ENCODE data around the gene EGLN2. TPM values are rescaled to one million over a fixed set of nuclear protein-coding genes. Genes with fewer than 3 reads are reported as not detected.
"Not testable (repeated sequence)": the region's sequence is repeated elsewhere in the genome, so short reads cannot be mapped to it uniquely, and the experiment has no call there.

EGLN2 gene
- polyA plus RNA-seq, 1 donor (not counting 4 experiments of a cell fraction or from before 2014, with no cell fraction given), result 31.6 TPM

GRCh38 chr19:40822161-40822560 is 23.2 kb downstream of the EGLN2 start:
- no peaks in the 10 kb centered on the region for H3K9me3 ChIP-seq (ENCODE audit: control insufficient read depth, low read depth, low read length)
- TF ChIP-seq EZH2 (IDR thresholded peaks at IDR 0.05; ENCODE audit: low read length), result no peak
- TF ChIP-seq, protein P1, sequence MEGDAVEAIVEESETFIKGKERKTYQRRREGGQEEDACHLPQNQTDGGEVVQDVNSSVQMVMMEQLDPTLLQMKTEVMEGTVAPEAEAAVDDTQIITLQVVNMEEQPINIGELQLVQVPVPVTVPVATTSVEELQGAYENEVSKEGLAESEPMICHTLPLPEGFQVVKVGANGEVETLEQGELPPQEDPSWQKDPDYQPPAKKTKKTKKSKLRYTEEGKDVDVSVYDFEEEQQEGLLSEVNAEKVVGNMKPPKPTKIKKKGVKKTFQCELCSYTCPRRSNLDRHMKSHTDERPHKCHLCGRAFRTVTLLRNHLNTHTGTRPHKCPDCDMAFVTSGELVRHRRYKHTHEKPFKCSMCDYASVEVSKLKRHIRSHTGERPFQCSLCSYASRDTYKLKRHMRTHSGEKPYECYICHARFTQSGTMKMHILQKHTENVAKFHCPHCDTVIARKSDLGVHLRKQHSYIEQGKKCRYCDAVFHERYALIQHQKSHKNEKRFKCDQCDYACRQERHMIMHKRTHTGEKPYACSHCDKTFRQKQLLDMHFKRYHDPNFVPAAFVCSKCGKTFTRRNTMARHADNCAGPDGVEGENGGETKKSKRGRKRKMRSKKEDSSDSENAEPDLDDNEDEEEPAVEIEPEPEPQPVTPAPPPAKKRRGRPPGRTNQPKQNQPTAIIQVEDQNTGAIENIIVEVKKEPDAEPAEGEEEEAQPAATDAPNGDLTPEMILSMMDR (optimal IDR thresholded peaks at IDR 0.05 in 1 of 3, IDR thresholded peaks at IDR 0.05 in 1 of 3, conservative IDR thresholded peaks at IDR 0.05 in 1 of 3; ENCODE audit: extremely low read depth in 1 of 3, insufficient read depth in 2 of 3, low read length in 3 of 3), result no peak
- H3K4me2 ChIP-seq (ENCODE audit: control insufficient read depth, extremely low read depth, insufficient read depth, low read depth, low read length), result no peak overlapping the region
- no peaks in the 10 kb centered on the region for H3K4me1 ChIP-seq (ENCODE audit: control insufficient read depth, extremely low read depth, insufficient read depth, low read length)
- dilution Hi-C loops (cut with MboI; ENCODE audit: extremely low pct_ligation_motif_present, low sequenced_read_pairs), result no loop called here
- H3K9me1 ChIP-seq (ENCODE audit: control insufficient read depth, extremely low read depth, insufficient read depth, low read length), result no peaks in the 10 kb centered on the region
- no peaks in the 10 kb centered on the region for H3K27me3 ChIP-seq (ENCODE audit: control insufficient read depth, extremely low read depth, insufficient read depth, low read length)
- H3K4me3 ChIP-seq (ENCODE audit: control insufficient read depth in 2 of 3, extremely low read depth in 1 of 3, insufficient read depth in 2 of 3, low read depth in 1 of 3, low read length in 3 of 3), result no peak overlapping the region
- no peak overlapping the region for H3K27ac ChIP-seq (ENCODE audit: control insufficient read depth, insufficient read depth, low read length)
- peaks cover 0 to 2% of the 10 kb centered on the region in 2 experiments for H3K36me3 ChIP-seq (ENCODE audit: control insufficient read depth in 2 of 2, extremely low read depth in 1 of 2, insufficient read depth in 2 of 2, low read length in 2 of 2)
- H3K9ac ChIP-seq (ENCODE audit: control insufficient read depth, extremely low read depth, insufficient read depth, low read length), result no peak overlapping the region
- H3K79me2 ChIP-seq (ENCODE audit: control insufficient read depth, insufficient read depth, low read length), result no peaks in the 10 kb centered on the region
- DNase-seq (ENCODE audit: low read depth, low spot score) (no peak), FAIRE-seq (no peak)
- no peak overlapping the region for H2AFZ ChIP-seq (ENCODE audit: control insufficient read depth, low read length)
- no peaks in the 10 kb centered on the region for H4K20me1 ChIP-seq (ENCODE audit: control insufficient read depth, extremely low read depth, insufficient read depth, low read length)

DNA sequence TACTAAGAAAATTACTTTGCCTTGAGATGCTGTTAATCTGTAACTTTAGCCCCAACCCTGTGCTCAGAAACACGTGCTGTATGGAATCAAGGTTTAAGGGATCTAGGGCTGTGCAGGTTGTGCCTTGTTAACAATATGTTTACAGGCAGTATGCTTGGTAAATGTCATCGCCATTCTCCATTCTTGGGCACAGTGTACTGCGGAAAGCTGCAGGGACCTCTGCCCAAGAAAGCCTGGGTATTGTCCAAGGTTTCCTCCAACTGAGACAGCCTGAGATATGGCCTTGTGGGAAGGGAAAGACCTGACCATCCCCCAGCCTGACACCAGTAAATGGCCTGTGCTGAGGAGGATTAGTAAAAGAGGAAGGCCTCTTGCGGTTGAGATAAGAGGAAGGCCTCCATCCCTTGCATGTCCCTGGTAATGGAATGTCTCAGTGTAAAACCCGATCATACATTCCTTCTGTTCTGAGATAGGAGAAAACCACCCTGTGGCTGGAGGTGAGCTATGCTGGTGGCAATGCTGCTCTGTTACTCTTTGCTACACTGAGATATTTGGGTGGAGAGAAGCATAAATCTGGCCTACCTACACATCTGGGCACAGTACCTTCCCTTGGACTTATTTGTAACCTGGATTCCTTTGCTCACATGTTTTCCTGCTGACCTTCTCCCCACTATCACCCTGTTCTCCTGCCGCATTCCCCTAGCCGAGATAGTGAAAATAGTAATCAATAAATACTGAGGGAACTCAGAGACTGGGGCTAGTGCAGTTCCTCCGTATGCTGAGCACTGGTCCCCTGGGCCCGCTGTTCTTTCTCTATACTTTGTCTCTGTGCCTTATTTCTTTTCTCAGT is 23.9 kb downstream of the EGLN2 start:
- H3K27ac ChIP-seq (ENCODE audit: control insufficient read depth, insufficient read depth, low read length); H3K27me3 ChIP-seq (ENCODE audit: control insufficient read depth, extremely low read depth, insufficient read depth, low read length); dilution Hi-C loops (cut with MboI; ENCODE audit: extremely low pct_ligation_motif_present, low sequenced_read_pairs); H3K79me2 ChIP-seq (ENCODE audit: control insufficient read depth, insufficient read depth, low read length); H4K20me1 ChIP-seq (ENCODE audit: control insufficient read depth, extremely low read depth, insufficient read depth, low read length); H3K4me1 ChIP-seq (ENCODE audit: control insufficient read depth, extremely low read depth, insufficient read depth, low read length); DNase-seq (ENCODE audit: low read depth, low spot score); H3K4me2 ChIP-seq (ENCODE audit: control insufficient read depth, extremely low read depth, insufficient read depth, low read depth, low read length); H3K9ac ChIP-seq (ENCODE audit: control insufficient read depth, extremely low read depth, insufficient read depth, low read length); H3K9me1 ChIP-seq (ENCODE audit: control insufficient read depth, extremely low read depth, insufficient read depth, low read length); H3K9me3 ChIP-seq (ENCODE audit: control insufficient read depth, low read depth, low read length); H2AFZ ChIP-seq (ENCODE audit: control insufficient read depth, low read length); FAIRE-seq; H3K4me3 ChIP-seq (ENCODE audit: control insufficient read depth in 2 of 3, extremely low read depth in 1 of 3, insufficient read depth in 2 of 3, low read depth in 1 of 3, low read length in 3 of 3); H3K36me3 ChIP-seq (ENCODE audit: control insufficient read depth in 2 of 2, extremely low read depth in 1 of 2, insufficient read depth in 2 of 2, low read length in 2 of 2): not testable (repeated sequence)

GRCh38 chr19:40824916-40825315 is 25.9 kb downstream of the EGLN2 start:
- H3K9me3 ChIP-seq (ENCODE audit: control insufficient read depth, low read depth, low read length); H3K4me3 ChIP-seq (ENCODE audit: control insufficient read depth in 2 of 3, extremely low read depth in 1 of 3, insufficient read depth in 2 of 3, low read depth in 1 of 3, low read length in 3 of 3); H4K20me1 ChIP-seq (ENCODE audit: control insufficient read depth, extremely low read depth, insufficient read depth, low read length); H3K27ac ChIP-seq (ENCODE audit: control insufficient read depth, insufficient read depth, low read length); H3K79me2 ChIP-seq (ENCODE audit: control insufficient read depth, insufficient read depth, low read length); H3K4me1 ChIP-seq (ENCODE audit: control insufficient read depth, extremely low read depth, insufficient read depth, low read length); H2AFZ ChIP-seq (ENCODE audit: control insufficient read depth, low read length); H3K36me3 ChIP-seq (ENCODE audit: control insufficient read depth in 2 of 2, extremely low read depth in 1 of 2, insufficient read depth in 2 of 2, low read length in 2 of 2); H3K27me3 ChIP-seq (ENCODE audit: control insufficient read depth, extremely low read depth, insufficient read depth, low read length); H3K9me1 ChIP-seq (ENCODE audit: control insufficient read depth, extremely low read depth, insufficient read depth, low read length); FAIRE-seq; H3K9ac ChIP-seq (ENCODE audit: control insufficient read depth, extremely low read depth, insufficient read depth, low read length); DNase-seq (ENCODE audit: low read depth, low spot score); H3K4me2 ChIP-seq (ENCODE audit: control insufficient read depth, extremely low read depth, insufficient read depth, low read depth, low read length); dilution Hi-C loops (cut with MboI; ENCODE audit: extremely low pct_ligation_motif_present, low sequenced_read_pairs): not testable (repeated sequence)

- H3K36me3 ChIP-seq (ENCODE audit: control insufficient read depth in 2 of 2, extremely low read depth in 1 of 2, insufficient read depth in 2 of 2, low read length in 2 of 2); H3K27ac ChIP-seq (ENCODE audit: control insufficient read depth, insufficient read depth, low read length); H3K9me3 ChIP-seq (ENCODE audit: control insufficient read depth, low read depth, low read length); dilution Hi-C loops (cut with MboI; ENCODE audit: extremely low pct_ligation_motif_present, low sequenced_read_pairs); H3K9ac ChIP-seq (ENCODE audit: control insufficient read depth, extremely low read depth, insufficient read depth, low read length); FAIRE-seq; H3K9me1 ChIP-seq (ENCODE audit: control insufficient read depth, extremely low read depth, insufficient read depth, low read length); H3K4me3 ChIP-seq (ENCODE audit: control insufficient read depth in 2 of 3, extremely low read depth in 1 of 3, insufficient read depth in 2 of 3, low read depth in 1 of 3, low read length in 3 of 3); H3K27me3 ChIP-seq (ENCODE audit: control insufficient read depth, extremely low read depth, insufficient read depth, low read length); H2AFZ ChIP-seq (ENCODE audit: control insufficient read depth, low read length); H3K4me1 ChIP-seq (ENCODE audit: control insufficient read depth, extremely low read depth, insufficient read depth, low read length); H3K4me2 ChIP-seq (ENCODE audit: control insufficient read depth, extremely low read depth, insufficient read depth, low read depth, low read length); H3K79me2 ChIP-seq (ENCODE audit: control insufficient read depth, insufficient read depth, low read length); H4K20me1 ChIP-seq (ENCODE audit: control insufficient read depth, extremely low read depth, insufficient read depth, low read length); DNase-seq (ENCODE audit: low read depth, low spot score): not testable (repeated sequence)
These were observed 26.6 kb downstream of the EGLN2 start for GRCh38 chr19:40825460-40826095.

Data from keratinocyte (primary cell).